GM10248 (cell line): ENCODE data around the gene ARHGEF16.

Experiments
- CTCF ChIA-PET: fragments of 300-600 bp; sonication (Branson Sonifier 250); formaldehyde crosslinking; extraction: SDS; loops from one replicate; lab custom pipeline; 2021; ENCODE audit warnings: antibody characterized with exemption; lab: Yijun Ruan, JAX
- POLR2A ChIA-PET: fragments of 350-650 bp; sonication (Branson Sonifier 250); formaldehyde crosslinking; extraction: SDS; loops from one replicate; lab custom pipeline; 2020; ENCODE audit warnings: antibody characterized with exemption; lab: Yijun Ruan, JAX
- DNase-seq: peaks from one replicate; pipeline ENCODE4 v3.0.0; 2012; ENCODE audit errors: extremely low spot score
- TF ChIP-seq, protein P1 (sequence below): IDR thresholded peaks from 2 replicates; pipeline ENCODE4 v1.5.1; 2012; ENCODE audit warnings: mild to moderate bottlenecking, low read depth; ENCODE audit errors: extremely low read depth, missing control alignments, control extremely low read depth

Gene ARHGEF16

DNA sequence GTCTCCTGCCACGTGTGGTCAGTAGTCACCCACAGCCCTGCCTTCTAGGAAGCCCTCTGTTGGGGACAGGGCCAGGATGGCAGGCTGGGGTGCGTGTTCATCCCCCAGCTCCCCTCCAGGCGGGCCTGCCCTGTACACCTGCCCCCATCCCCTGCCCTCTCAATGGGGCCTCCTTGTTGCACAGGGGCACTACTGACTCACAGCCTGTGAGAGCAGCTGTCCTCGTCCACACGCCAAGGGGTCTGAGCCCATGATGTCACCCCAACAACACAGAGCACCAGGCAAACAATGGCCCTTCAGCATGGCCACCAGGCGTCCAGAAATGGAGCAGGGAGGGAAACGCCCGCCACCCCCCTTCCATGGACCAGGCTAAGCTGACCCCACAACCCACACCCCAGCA is 64.3 kb downstream of the ARHGEF16 start:
- DNase-seq: no peak
- POLR2A ChIA-PET: no interaction called here
- TF ChIP-seq, protein P1, sequence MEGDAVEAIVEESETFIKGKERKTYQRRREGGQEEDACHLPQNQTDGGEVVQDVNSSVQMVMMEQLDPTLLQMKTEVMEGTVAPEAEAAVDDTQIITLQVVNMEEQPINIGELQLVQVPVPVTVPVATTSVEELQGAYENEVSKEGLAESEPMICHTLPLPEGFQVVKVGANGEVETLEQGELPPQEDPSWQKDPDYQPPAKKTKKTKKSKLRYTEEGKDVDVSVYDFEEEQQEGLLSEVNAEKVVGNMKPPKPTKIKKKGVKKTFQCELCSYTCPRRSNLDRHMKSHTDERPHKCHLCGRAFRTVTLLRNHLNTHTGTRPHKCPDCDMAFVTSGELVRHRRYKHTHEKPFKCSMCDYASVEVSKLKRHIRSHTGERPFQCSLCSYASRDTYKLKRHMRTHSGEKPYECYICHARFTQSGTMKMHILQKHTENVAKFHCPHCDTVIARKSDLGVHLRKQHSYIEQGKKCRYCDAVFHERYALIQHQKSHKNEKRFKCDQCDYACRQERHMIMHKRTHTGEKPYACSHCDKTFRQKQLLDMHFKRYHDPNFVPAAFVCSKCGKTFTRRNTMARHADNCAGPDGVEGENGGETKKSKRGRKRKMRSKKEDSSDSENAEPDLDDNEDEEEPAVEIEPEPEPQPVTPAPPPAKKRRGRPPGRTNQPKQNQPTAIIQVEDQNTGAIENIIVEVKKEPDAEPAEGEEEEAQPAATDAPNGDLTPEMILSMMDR: no peak
- CTCF ChIA-PET: interaction anchor here (0.9 to 1.3 kb wide), 3 partner anchors 21 to 101 kb away, joined by 3 read pairs; no protein-coding TSS in a partner anchor

DNA sequence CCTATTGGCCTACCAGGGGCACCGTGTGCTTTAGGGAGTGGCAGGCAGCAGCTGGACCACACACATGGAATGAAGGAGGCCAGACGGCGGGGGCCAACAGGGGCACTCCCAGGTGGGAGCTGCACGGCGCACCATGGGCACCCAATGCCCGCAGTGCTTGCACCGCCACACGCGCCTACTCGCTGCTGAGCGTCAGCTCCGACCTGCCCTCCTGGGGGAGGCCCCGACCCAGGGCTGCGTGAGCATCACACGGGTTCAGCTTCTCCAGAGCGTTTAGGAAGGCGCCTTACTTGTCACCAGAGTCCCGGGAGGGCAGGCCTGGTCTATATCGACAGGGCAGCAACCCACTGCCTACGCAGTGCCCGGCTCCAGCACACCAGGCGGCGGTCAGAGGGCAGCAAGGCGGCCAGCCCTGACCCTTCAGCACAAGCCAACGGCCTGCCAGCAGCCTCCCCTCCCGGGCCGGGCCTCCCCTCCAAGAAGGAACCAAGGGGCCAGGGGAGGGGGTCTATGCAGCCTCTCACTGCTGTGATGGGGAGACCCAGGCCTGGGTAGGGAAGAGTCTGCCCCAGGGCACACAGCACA is 64.9 kb downstream of the ARHGEF16 start:
- no peak for DNase-seq
- TF ChIP-seq, protein P1: no peak
- POLR2A ChIA-PET: no interaction called here
- CTCF ChIA-PET: interaction anchor here (1.3 kb wide), 1 partner anchor 29 kb away, joined by 3 read pairs; no protein-coding TSS in a partner anchor

DNA sequence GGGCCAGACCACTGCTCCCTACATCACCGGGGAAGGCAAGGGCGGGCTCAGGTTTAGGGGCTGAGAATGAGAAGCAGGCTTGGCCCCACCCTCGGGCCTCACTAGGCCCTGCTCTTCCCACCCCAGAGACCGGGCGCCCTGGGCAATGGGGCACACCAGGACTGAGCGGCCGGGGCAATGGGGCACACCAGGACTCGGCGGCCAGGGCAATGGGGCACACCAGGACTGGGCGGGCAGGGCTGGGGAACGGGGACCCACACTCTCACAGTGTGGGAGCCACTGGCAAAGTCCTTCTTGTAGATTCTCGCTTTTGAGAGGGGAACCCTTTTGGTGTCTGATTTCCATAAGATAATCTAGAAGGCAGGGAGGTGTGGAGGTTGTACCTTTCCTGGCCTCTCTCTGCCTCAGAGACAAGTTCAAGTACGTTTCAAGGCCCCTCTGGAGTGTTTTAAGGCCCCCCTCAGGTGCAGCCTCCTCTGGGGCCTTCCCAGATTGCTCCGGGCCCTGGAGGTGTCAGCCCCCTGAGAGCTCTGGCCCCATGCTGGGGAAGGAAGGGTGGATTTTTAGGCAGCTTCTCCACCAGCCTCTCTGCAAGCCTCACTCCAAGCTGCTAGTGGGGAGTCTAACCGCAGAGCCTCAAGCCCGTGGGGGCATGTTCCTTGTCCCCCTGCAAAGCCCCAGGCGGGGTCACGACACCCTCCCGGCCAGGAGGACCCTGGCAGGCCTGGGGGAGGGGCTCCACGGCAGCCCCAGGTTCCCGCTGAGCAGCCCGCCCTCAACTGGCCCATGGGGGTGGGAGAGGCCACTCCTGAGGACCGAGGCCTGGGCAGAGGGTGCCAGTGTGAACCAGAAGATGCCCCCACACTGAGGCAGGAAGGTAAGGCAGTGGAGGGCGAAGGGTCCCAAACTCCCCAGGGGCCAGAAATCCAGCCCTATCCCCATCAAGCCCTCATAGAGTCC is 66.2 kb downstream of the ARHGEF16 start:
- ChIA-PET POLR2A (no interaction called here), CTCF (no interaction called here)
- DNase-seq: no peak
- TF ChIP-seq, protein P1: no peak

DNA sequence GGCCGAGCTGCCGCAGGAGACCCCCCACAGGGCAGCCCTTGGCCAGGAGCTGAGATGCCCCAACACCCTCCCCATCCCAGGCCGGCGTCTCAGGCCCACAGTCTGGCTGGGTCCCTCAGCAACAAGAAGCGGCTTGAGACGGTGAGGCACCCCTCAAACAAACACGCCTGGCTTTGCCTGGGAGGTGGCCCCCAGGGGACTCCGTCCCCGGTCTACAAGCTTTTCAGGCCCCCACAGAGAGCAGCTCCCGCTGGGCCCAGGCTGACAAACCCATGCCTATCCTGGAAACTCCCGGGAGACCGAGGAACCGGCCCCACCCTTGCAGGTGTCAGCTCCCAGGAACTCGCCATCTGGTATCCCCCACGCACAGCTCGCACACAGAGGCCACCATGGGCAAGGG is 67.0 kb downstream of the ARHGEF16 start:
- CTCF ChIA-PET: no interaction called here

DNA sequence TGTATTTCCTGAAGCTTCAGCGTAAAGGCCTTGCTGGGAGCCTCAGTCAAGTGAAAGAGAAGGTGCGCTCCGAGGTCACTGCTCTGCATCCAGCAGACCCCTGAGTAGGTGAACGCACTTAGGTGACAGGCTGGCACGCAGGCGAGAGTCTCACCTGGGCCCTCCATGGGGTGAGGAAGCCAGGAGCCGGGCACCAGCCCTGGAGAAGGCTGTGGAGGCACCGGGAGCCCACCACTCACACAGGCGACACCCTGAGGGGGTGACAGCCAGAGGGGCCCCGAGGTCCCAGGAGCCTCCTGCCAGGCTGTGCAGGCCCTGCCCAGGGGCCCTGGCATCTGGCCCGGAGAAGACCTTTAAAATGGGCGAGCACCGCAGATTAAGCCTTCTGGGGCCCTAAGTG is 67.6 kb downstream of the ARHGEF16 start:
- TF ChIP-seq, protein P1: no peak
- ChIA-PET CTCF (no interaction called here), POLR2A (no interaction called here)
- DNase-seq: no peak

More for the DNA sequence above, 67.0 kb downstream of the ARHGEF16 start:
- no peak for DNase-seq
- POLR2A ChIA-PET: no interaction called here
- TF ChIP-seq, protein P1: no peak

DNA sequence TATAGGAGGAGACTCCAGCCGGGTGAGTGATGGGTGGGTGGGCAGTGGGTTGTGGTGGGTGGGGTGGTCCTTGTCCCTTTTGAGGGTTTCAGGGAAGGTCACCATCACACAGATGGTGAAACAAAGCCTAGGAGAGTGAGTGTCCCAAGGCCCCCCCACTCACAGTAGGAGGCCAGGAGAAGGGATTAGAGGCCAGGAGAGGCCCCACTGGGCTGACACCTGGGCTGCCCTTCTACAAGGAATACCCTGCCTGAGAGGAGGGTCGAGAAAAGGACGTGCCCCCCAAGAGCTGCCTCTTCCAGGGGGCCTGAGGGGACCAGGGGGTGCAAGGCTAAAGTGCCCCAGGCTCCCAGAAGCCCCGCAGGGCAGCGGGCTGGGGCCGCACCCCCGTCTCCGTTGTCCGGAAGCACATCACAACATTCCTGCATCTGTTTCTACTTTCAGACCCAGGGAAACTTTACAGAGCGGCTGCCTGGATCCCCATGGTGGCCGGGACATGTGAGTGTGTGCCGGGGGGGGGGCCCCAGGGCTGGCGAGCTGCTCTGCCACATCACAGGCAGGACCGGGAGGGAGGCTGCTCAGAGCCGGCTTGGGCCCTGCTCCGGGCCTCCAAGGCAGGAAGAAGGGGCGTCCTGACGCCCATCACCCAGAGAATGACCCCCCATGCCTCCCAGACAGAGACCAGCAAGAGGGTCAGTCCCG is 68.2 kb downstream of the ARHGEF16 start:
- POLR2A ChIA-PET: no interaction called here
- TF ChIP-seq, protein P1: no peak
- CTCF ChIA-PET: no interaction called here
- no peak for DNase-seq
